Measurements from ENCODE around the gene UAP1. TPM values are rescaled to one million over a fixed set of nuclear protein-coding genes. Genes with fewer than 3 reads are reported as not detected.

Gene UAP1
- polyA plus RNA-seq, 1 donor from 2014 or later: 40.1 TPM

GRCh38 chr1:162573136-162573535 is 11.6 kb downstream of the UAP1 start:
- no peak overlapping the region for H3K4me2 ChIP-seq (ENCODE audit: low read length)
- H4K20me1 ChIP-seq (ENCODE audit: insufficient read depth): no peaks in the 10 kb centered on the region
- no peak overlapping the region for H3K9ac ChIP-seq (ENCODE audit: low read length)
- no peak for TF ChIP-seq EZH2 (IDR thresholded peaks at IDR 0.05; ENCODE audit: borderline replicate concordance, insufficient read depth, low read length, poor library complexity, severe bottlenecking)
- TF ChIP-seq TAF1 (IDR thresholded peaks at IDR 0.05; ENCODE audit: low read depth): no peak
- TF ChIP-seq EP300 (conservative IDR thresholded peaks at IDR 0.05; ENCODE audit: poor library complexity, severe bottlenecking): no peak
- no peak for TF ChIP-seq POLR2AphosphoS5 (IDR thresholded peaks at IDR 0.05)
- TF ChIP-seq RAD21 (conservative IDR thresholded peaks at IDR 0.05): no peak
- TF ChIP-seq MXI1 (conservative IDR thresholded peaks at IDR 0.05; ENCODE audit: poor library complexity, severe bottlenecking): no peak
- no peak for TF ChIP-seq SMC3 (conservative IDR thresholded peaks at IDR 0.05; ENCODE audit: poor library complexity)
- no peak for TF ChIP-seq CTCF (IDR thresholded peaks at IDR 0.05; ENCODE audit: poor library complexity, severe bottlenecking)
- TF ChIP-seq REST (IDR thresholded peaks at IDR 0.05; ENCODE audit: borderline replicate concordance): no peak
- no peaks in the 10 kb centered on the region for H3K27me3 ChIP-seq (ENCODE audit: insufficient read depth, low read depth, low read length)
- no peak overlapping the region for H3K27ac ChIP-seq (ENCODE audit: low read length)
- no peaks in the 10 kb centered on the region for H3K79me2 ChIP-seq (replicated peaks; ENCODE audit: insufficient read depth, low read length)
- H3K36me3 ChIP-seq (ENCODE audit: insufficient read depth, low read length): no peaks in the 10 kb centered on the region
- H3F3A ChIP-seq (ENCODE audit: insufficient read depth, low read length, poor library complexity, severe bottlenecking): no peaks in the 10 kb centered on the region
- no peaks in the 10 kb centered on the region for H3K9me2 ChIP-seq (ENCODE audit: insufficient read depth, low read length)
- H3K4me3 ChIP-seq (ENCODE audit: low read length): no peak overlapping the region
- H2AFZ ChIP-seq (ENCODE audit: low read depth, low read length): no peak overlapping the region
- H3K9me3 ChIP-seq (ENCODE audit: low read length): no peaks in the 10 kb centered on the region

GRCh38 chr1:162578071-162578700 is 16.7 kb downstream of the UAP1 start:
- peaks cover 7% of the 10 kb centered on the region for H3K36me3 ChIP-seq (ENCODE audit: insufficient read depth, low read length)
- no peaks in the 10 kb centered on the region for H3K27me3 ChIP-seq (ENCODE audit: insufficient read depth, low read depth, low read length)
- no peak overlapping the region for H3K9ac ChIP-seq (ENCODE audit: low read length)
- TF ChIP-seq EZH2 (IDR thresholded peaks at IDR 0.05; ENCODE audit: borderline replicate concordance, insufficient read depth, low read length, poor library complexity, severe bottlenecking): no peak
- TF ChIP-seq TAF1 (IDR thresholded peaks at IDR 0.05; ENCODE audit: low read depth): no peak
- H3K9me2 ChIP-seq (ENCODE audit: insufficient read depth, low read length): no peaks in the 10 kb centered on the region
- no peak overlapping the region for H2AFZ ChIP-seq (ENCODE audit: low read depth, low read length)
- no peak overlapping the region for H3K27ac ChIP-seq (ENCODE audit: low read length)
- no peak overlapping the region for H3K4me2 ChIP-seq (ENCODE audit: low read length)
- no peaks in the 10 kb centered on the region for H4K20me1 ChIP-seq (ENCODE audit: insufficient read depth)
- H3F3A ChIP-seq (ENCODE audit: insufficient read depth, low read length, poor library complexity, severe bottlenecking): no peaks in the 10 kb centered on the region
- H3K4me3 ChIP-seq (ENCODE audit: low read length): no peak overlapping the region
- H3K9me3 ChIP-seq (ENCODE audit: low read length): no peaks in the 10 kb centered on the region
- H3K79me2 ChIP-seq (replicated peaks; ENCODE audit: insufficient read depth, low read length): no peaks in the 10 kb centered on the region
